Measurements from ENCODE around the gene ALG2. TPM values are rescaled to one million over a fixed set of nuclear protein-coding genes. Genes with fewer than 3 reads are reported as not detected.

ALG2 gene
- total RNA-seq, 2 experiments from 2014 or later: 26.5 to 35.2 TPM

- intact Hi-C loops (cut with micrococcal nuclease; ENCODE audit: unreplicated experiment): loop anchor here (1.0 to 10.0 kb wide), 3 partner anchors 14 to 1311 kb away; partner anchors contain the start of genes SEC61B and TRMO
- BruUV-seq (replicated peaks): no TSS peak
- no peaks in the 10 kb centered on the region for H4K20me1 ChIP-seq (ENCODE audit: insufficient read depth, low read length)
Measured at GRCh38 chr9:99235926-99236634, 14.3 kb upstream of the ALG2 start.

DNA sequence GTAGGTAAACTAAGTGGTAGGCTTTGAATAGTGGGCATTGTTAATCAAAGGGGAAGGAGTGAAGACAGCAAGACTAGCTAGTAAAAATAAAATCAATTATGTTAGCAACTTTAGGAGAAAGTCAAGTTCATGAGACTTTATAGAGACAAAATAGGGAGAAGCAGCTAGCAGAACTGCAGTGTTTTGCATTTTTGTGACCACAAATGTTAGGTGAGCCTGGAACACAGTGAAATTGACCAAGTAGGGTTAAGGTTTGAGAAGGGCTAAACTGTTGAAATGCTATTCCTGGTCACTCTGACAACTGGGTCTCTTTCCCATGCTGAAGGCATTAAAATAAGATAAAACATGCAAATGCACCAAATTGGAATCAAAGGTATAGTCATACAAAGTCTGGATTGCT lies 13.3 kb upstream of the ALG2 start:
- H3K9me2 ChIP-seq (ENCODE audit: insufficient read depth, low read length): no peaks in the 10 kb centered on the region
- peak overlapping the region; percentile 50 for H3K4me3 ChIP-seq (ENCODE audit: low read depth, low read length, poor library complexity, severe bottlenecking)
- no peaks in the 10 kb centered on the region for H4K20me1 ChIP-seq (ENCODE audit: insufficient read depth, low read length)
- H3K36me3 ChIP-seq (ENCODE audit: insufficient read depth, low read length): peaks cover 65% of the 10 kb centered on the region
- peaks cover 5% of the 10 kb centered on the region; the same call in 1 of the 2 replicates for H3K79me2 ChIP-seq (ENCODE audit: insufficient read depth, low read depth, low read length)
- peak overlapping the region; percentile 99 for H3K27ac ChIP-seq (ENCODE audit: low read depth, low read length, poor library complexity, severe bottlenecking)
- no peak for DNase-seq (ENCODE audit: low spot score)
- ChIA-PET CTCF (ENCODE audit: unreplicated experiment) (interaction anchor here (2.7 kb wide), 1 partner anchor 13 kb away, joined by 7 read pairs; the partner anchor contains the start of genes ALG2 and SEC61B), POLR2A (interaction anchor here (1.0 to 6.1 kb wide), 3 partner anchors 9 to 181 kb away, joined by 3 to 107 read pairs (median 4); partner anchors contain the start of genes ALG2 and SEC61B)
- no TSS peak for BruUV-seq (replicated peaks)
- intact Hi-C loops (cut with micrococcal nuclease; ENCODE audit: unreplicated experiment): loop anchor here (5.0 to 10.0 kb wide), 2 partner anchors 113 to 1310 kb away; partner anchors contain the start of gene TRMO
- peaks cover 22% of the 10 kb centered on the region for H3K9me3 ChIP-seq (ENCODE audit: low read length)
- H3K4me1 ChIP-seq (ENCODE audit: insufficient read depth, low read length, poor library complexity, severe bottlenecking): peaks cover 88% of the 10 kb centered on the region
- H2AFZ ChIP-seq (ENCODE audit: low read length): peak overlapping the region; percentile 31; the same call in 1 of the 2 replicates
- peak overlapping the region; percentile 87 for H3K4me2 ChIP-seq (ENCODE audit: low read length)
- TF ChIP-seq, protein P1, sequence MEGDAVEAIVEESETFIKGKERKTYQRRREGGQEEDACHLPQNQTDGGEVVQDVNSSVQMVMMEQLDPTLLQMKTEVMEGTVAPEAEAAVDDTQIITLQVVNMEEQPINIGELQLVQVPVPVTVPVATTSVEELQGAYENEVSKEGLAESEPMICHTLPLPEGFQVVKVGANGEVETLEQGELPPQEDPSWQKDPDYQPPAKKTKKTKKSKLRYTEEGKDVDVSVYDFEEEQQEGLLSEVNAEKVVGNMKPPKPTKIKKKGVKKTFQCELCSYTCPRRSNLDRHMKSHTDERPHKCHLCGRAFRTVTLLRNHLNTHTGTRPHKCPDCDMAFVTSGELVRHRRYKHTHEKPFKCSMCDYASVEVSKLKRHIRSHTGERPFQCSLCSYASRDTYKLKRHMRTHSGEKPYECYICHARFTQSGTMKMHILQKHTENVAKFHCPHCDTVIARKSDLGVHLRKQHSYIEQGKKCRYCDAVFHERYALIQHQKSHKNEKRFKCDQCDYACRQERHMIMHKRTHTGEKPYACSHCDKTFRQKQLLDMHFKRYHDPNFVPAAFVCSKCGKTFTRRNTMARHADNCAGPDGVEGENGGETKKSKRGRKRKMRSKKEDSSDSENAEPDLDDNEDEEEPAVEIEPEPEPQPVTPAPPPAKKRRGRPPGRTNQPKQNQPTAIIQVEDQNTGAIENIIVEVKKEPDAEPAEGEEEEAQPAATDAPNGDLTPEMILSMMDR (conservative IDR thresholded peaks at IDR 0.05; ENCODE audit: low read length): no peak
- no peak for TF ChIP-seq EZH2phosphoT487 (IDR thresholded peaks at IDR 0.05; ENCODE audit: borderline replicate concordance, low read depth, low read length)

More at GRCh38 chr9:99235926-99236634, 14.3 kb upstream of the ALG2 start:
- TF ChIP-seq EZH2phosphoT487 (IDR thresholded peaks at IDR 0.05; ENCODE audit: borderline replicate concordance, low read depth, low read length): no peak
- TF ChIP-seq, protein P1 (conservative IDR thresholded peaks at IDR 0.05; ENCODE audit: low read length): no peak
- no peaks in the 10 kb centered on the region for H3K9me2 ChIP-seq (ENCODE audit: insufficient read depth, low read length)
- H3K4me3 ChIP-seq (ENCODE audit: low read depth, low read length, poor library complexity, severe bottlenecking): peak overlapping the region; percentile 50
- peaks cover 55% of the 10 kb centered on the region for H3K36me3 ChIP-seq (ENCODE audit: insufficient read depth, low read length)
- POLR2A ChIA-PET: interaction anchor here (0.6 to 6.1 kb wide), 3 partner anchors 9 to 221 kb away, joined by 5 to 107 read pairs (median 5); partner anchors contain the start of genes ALG2 and SEC61B
- H3K27ac ChIP-seq (ENCODE audit: low read depth, low read length, poor library complexity, severe bottlenecking): peak overlapping the region; percentile 99
- H3K4me2 ChIP-seq (ENCODE audit: low read length): peak overlapping the region; percentile 87
- CTCF ChIA-PET (ENCODE audit: unreplicated experiment): interaction anchor here (0.6 kb wide), 1 partner anchor 10 kb away, joined by 3 read pairs; no protein-coding TSS in a partner anchor
- H3K9me3 ChIP-seq (ENCODE audit: low read length): peaks cover 22% of the 10 kb centered on the region
- H3K4me1 ChIP-seq (ENCODE audit: insufficient read depth, low read length, poor library complexity, severe bottlenecking): peaks cover 98% of the 10 kb centered on the region
- H2AFZ ChIP-seq (ENCODE audit: low read length): peak overlapping the region; percentile 31; the same call in 1 of the 2 replicates
- DNase-seq (ENCODE audit: low spot score): peak; percentile 94
- peaks cover 5% of the 10 kb centered on the region; the same call in 1 of the 2 replicates for H3K79me2 ChIP-seq (ENCODE audit: insufficient read depth, low read depth, low read length)
